ENCODE measurements around the gene COMMD9.

DNA sequence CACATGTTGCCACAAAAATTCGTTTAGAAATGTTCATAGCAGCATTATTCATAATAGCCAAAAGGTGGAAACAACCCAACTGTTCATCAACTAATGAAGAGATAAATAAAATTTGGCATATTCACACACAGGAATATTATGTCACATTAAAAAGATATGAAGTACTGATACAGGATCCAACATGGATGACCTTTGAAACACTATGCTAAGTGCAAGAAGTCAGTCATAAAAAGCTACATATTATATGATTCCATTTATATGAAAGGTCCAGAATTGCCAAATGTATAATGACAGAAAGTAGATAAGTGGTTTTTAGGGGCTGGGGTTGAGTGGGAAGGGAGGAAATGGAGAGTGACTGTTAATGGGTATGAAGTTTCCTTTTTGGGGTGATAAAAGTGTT, 15.8 kb upstream of the COMMD9 start:
- TF ChIP-seq, protein P1, sequence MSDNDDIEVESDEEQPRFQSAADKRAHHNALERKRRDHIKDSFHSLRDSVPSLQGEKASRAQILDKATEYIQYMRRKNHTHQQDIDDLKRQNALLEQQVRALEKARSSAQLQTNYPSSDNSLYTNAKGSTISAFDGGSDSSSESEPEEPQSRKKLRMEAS (IDR thresholded peaks at IDR 0.05; ENCODE audit: low read depth), result no peak
- TF ChIP-seq CHD2 (IDR thresholded peaks at IDR 0.05; ENCODE audit: low read length, partially characterized antibody) (no peak), FOXM1 (IDR thresholded peaks at IDR 0.05; ENCODE audit: low read depth) (no peak), POLR2AphosphoS5 (IDR thresholded peaks at IDR 0.05; ENCODE audit: low read depth, low read length) (no peak), TCF12 (IDR thresholded peaks at IDR 0.05) (no peak), FOSL2 (IDR thresholded peaks at IDR 0.05; ENCODE audit: borderline replicate concordance, low read depth) (no peak), NFIC (IDR thresholded peaks at IDR 0.05; ENCODE audit: borderline replicate concordance) (no peak), EZH2phosphoT487 (IDR thresholded peaks at IDR 0.05; ENCODE audit: borderline replicate concordance, low read depth) (no peak), EP300 (IDR thresholded peaks at IDR 0.05; ENCODE audit: borderline replicate concordance in 1 of 2, low read depth in 1 of 2, low read length in 1 of 2) (no peak)
- TF ChIP-seq, protein P2, sequence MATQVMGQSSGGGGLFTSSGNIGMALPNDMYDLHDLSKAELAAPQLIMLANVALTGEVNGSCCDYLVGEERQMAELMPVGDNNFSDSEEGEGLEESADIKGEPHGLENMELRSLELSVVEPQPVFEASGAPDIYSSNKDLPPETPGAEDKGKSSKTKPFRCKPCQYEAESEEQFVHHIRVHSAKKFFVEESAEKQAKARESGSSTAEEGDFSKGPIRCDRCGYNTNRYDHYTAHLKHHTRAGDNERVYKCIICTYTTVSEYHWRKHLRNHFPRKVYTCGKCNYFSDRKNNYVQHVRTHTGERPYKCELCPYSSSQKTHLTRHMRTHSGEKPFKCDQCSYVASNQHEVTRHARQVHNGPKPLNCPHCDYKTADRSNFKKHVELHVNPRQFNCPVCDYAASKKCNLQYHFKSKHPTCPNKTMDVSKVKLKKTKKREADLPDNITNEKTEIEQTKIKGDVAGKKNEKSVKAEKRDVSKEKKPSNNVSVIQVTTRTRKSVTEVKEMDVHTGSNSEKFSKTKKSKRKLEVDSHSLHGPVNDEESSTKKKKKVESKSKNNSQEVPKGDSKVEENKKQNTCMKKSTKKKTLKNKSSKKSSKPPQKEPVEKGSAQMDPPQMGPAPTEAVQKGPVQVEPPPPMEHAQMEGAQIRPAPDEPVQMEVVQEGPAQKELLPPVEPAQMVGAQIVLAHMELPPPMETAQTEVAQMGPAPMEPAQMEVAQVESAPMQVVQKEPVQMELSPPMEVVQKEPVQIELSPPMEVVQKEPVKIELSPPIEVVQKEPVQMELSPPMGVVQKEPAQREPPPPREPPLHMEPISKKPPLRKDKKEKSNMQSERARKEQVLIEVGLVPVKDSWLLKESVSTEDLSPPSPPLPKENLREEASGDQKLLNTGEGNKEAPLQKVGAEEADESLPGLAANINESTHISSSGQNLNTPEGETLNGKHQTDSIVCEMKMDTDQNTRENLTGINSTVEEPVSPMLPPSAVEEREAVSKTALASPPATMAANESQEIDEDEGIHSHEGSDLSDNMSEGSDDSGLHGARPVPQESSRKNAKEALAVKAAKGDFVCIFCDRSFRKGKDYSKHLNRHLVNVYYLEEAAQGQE (IDR thresholded peaks at IDR 0.05; ENCODE audit: low read depth, low read length), result no peak
- TF ChIP-seq, protein P3, sequence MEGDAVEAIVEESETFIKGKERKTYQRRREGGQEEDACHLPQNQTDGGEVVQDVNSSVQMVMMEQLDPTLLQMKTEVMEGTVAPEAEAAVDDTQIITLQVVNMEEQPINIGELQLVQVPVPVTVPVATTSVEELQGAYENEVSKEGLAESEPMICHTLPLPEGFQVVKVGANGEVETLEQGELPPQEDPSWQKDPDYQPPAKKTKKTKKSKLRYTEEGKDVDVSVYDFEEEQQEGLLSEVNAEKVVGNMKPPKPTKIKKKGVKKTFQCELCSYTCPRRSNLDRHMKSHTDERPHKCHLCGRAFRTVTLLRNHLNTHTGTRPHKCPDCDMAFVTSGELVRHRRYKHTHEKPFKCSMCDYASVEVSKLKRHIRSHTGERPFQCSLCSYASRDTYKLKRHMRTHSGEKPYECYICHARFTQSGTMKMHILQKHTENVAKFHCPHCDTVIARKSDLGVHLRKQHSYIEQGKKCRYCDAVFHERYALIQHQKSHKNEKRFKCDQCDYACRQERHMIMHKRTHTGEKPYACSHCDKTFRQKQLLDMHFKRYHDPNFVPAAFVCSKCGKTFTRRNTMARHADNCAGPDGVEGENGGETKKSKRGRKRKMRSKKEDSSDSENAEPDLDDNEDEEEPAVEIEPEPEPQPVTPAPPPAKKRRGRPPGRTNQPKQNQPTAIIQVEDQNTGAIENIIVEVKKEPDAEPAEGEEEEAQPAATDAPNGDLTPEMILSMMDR (IDR thresholded peaks at IDR 0.05), result no peak
- TF ChIP-seq, protein P4, sequence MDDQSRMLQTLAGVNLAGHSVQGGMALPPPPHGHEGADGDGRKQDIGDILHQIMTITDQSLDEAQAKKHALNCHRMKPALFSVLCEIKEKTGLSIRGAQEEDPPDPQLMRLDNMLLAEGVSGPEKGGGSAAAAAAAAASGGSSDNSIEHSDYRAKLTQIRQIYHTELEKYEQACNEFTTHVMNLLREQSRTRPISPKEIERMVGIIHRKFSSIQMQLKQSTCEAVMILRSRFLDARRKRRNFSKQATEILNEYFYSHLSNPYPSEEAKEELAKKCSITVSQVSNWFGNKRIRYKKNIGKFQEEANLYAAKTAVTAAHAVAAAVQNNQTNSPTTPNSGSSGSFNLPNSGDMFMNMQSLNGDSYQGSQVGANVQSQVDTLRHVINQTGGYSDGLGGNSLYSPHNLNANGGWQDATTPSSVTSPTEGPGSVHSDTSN (IDR thresholded peaks at IDR 0.05), result no peak
- TF ChIP-seq, protein P5, sequence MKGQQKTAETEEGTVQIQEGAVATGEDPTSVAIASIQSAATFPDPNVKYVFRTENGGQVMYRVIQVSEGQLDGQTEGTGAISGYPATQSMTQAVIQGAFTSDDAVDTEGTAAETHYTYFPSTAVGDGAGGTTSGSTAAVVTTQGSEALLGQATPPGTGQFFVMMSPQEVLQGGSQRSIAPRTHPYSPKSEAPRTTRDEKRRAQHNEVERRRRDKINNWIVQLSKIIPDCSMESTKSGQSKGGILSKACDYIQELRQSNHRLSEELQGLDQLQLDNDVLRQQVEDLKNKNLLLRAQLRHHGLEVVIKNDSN (IDR thresholded peaks at IDR 0.05; ENCODE audit: borderline replicate concordance, low read depth), result no peak
